Heart left ventricle (tissue), 16 donors: ENCODE measurements around the gene AMDHD2. TPM values are rescaled to one million over a fixed set of nuclear protein-coding genes. Genes with fewer than 3 reads are reported as not detected.
"Not testable (repeated sequence)": the region's sequence is repeated elsewhere in the genome, so short reads cannot be mapped to it uniquely, and the experiment has no call there.

Source experiments
- ATAC-seq, 4 donors: fragments of 200-7000 bp; cut with Tn5 transposase; one replicate each; pipeline ENCODE4 v1.9.1; 2020 to 2022; ENCODE audit warnings: moderate library complexity in 4 of 4, mild to moderate bottlenecking in 3 of 4, moderate number of reproducible peaks in 1 of 4
- DNase-seq, 5 donors: peaks; one replicate each; pipeline ENCODE4 v3.0.0-alpha.2; 2020
- H3K27ac ChIP-seq, 12 donors: fragments of 200-600 bp; sonication (generic) in 4 of 12; one replicate each; pipeline versions ENCODE4 v1.5.0 to v1.8.0; 2016 to 2022; ENCODE audit warnings: mild to moderate bottlenecking in 2 of 12
- H3K27me3 ChIP-seq, 9 donors: fragments of 200-600 bp; sonication (generic) in 2 of 9; one replicate each; pipeline versions ENCODE4 v1.5.1 to v1.8.0; 2016 to 2022; ENCODE audit warnings: mild to moderate bottlenecking in 3 of 9
- H3K36me3 ChIP-seq, 9 donors: fragments of 200-600 bp; sonication (generic) in 2 of 9; one replicate each; pipeline versions ENCODE4 v1.5.0 to v1.8.0; 2018 to 2022; ENCODE audit warnings: mild to moderate bottlenecking in 2 of 9
- H3K4me1 ChIP-seq, 12 donors: fragments of 200-600 bp; sonication (generic) in 4 of 12; one replicate each; pipeline versions ENCODE4 v1.5.0 to v1.8.0; 2016 to 2022; ENCODE audit warnings: mild to moderate bottlenecking in 3 of 12
- H3K4me3 ChIP-seq, 12 donors: fragments of 200-600 bp; sonication (generic) in 4 of 12; one replicate each; pipeline versions ENCODE4 v1.5.0 to v1.8.0; 2017 to 2022; ENCODE audit warnings: mild to moderate bottlenecking in 9 of 12, moderate library complexity in 4 of 12
- H3K9me3 ChIP-seq, 12 donors: fragments of 200-600 bp; sonication (generic) in 4 of 12; one replicate each; pipeline versions ENCODE4 v1.5.0 to v1.8.0; 2016 to 2022; ENCODE audit warnings: mild to moderate bottlenecking in 1 of 12
- POLR2A ChIP-seq, 2 donors: fragments of 450-650 bp; IDR thresholded peaks; one replicate each; pipeline ENCODE4 v1.6.1; 2017; ENCODE audit warnings: antibody characterized with exemption in 2 of 2, mild to moderate bottlenecking in 2 of 2, moderate library complexity in 2 of 2
- WGBS, 4 donors: extraction: QIAGEN DNeasy Blood & Tissue Kit in 2 of 4; methylation state at CpG; one replicate each; pipeline versions ENCODE4 v1.1.5 to v1.1.7; 2013 to 2018; 5-methylcytosine and 5-hydroxymethylcytosine counted together
- intact Hi-C, 10 donors: fragments of 100-400 bp; cut with DNase I; formaldehyde crosslinking; loops; one replicate each; pipeline versions ENCODE4 v1.11.1 to v1.14.2; 2022
- polyA plus RNA-seq, 2 donors: library from polyadenylated mRNA; stranded (reverse); fragments of 200-250 nt; gene quantifications; one replicate each; pipeline ENCODE4 v1.2.3, GENCODE V29; 2013
- total RNA-seq, 9 donors: library from RNA; depleted of rRNA in 2 of 9; stranded (reverse); fragments of >200 nt in 2 of 9; fragmentation: NEBNext Ultra II Directional in 3 of 9; extraction: Animal tissue kit (Norgen Biotek cat#: 25700) in 3 of 9; gene quantifications; one replicate each; pipeline versions ENCODE4 v1.1.0 to v1.2.4, GENCODE V29; 2016 to 2023
- TF ChIP-seq, protein P1 (sequence below), 12 donors: fragments of 200-600 bp; sonication (generic) in 4 of 12; IDR thresholded peaks; one replicate each; pipeline versions ENCODE4 v1.5.0 to v1.8.0; 2018 to 2022; ENCODE audit warnings: antibody characterized with exemption in 12 of 12, mild to moderate bottlenecking in 5 of 12
- donor health status: ischemic (EF 13 %, LVEDD 7.1; RV severe dilation, severe dysfunction).
- donor health status: healthy with polysubstance abuse.
- donor health status: DM: no; HTN: yes; CAD: no.
- donor health status: DM: no; HTN: no; CAD: no.
- donor health status: ischemic (EF 25% LVEDD 6.9; RV normal size, moderate dysfunction).
- donor health status: ischemic (EF 25% LVEDD 5.7; RV mildly dilated, moderate dysfunction).
- donor health status: healthy.
- donor health status: DM: yes; HTN: yes; CAD: no.
- donor health status: ischemic (EF 35%, LVEDD 5.7; RV mildly dilated, moderate dysfunction).
- donor health status: nonischemic (EF 11% LVEDD 7.7; RV severe dilation, severe dysfunction).
- donor health status: DM: yes; HTN: yes; CAD: no.
- donor health status: PGD.
- donor health status: ischemic (EF 29% LVEDD 5.4; RV normal size, mild dysfunction).
- donor health status: nonischemic (EF 23%, LVEDD 6.1; RV moderate dilation, normal function).

Gene AMDHD2
- total and polyA plus RNA-seq, 11 donors: 8.9 to 34.0 (median 11.8) TPM

DNA sequence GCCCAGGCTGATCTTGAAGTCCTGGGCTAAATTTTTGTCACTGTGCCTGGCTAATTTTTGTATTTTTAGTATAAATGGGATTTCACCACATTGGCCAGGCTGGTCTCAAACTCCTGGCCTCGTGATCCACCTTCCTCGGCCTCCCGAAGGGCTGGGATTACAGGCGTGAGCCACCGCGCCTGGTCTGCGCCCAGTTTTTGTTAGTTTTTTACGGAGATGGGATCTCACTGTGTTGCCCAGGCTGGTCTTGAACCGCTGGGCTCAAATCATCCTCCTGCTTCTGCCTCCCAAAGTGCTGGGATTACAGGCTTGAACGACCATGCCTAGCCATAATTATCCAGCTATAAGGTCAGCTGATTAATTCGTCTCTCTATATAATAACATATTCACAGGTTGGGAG lies 13.7 kb downstream of the AMDHD2 start:
- WGBS, 4 donors: 81 to 90% (median 89%) methylated on average over 11 of the region's 11 CpGs
- TF ChIP-seq, protein P1, sequence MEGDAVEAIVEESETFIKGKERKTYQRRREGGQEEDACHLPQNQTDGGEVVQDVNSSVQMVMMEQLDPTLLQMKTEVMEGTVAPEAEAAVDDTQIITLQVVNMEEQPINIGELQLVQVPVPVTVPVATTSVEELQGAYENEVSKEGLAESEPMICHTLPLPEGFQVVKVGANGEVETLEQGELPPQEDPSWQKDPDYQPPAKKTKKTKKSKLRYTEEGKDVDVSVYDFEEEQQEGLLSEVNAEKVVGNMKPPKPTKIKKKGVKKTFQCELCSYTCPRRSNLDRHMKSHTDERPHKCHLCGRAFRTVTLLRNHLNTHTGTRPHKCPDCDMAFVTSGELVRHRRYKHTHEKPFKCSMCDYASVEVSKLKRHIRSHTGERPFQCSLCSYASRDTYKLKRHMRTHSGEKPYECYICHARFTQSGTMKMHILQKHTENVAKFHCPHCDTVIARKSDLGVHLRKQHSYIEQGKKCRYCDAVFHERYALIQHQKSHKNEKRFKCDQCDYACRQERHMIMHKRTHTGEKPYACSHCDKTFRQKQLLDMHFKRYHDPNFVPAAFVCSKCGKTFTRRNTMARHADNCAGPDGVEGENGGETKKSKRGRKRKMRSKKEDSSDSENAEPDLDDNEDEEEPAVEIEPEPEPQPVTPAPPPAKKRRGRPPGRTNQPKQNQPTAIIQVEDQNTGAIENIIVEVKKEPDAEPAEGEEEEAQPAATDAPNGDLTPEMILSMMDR (IDR thresholded peaks at IDR 0.05): no peak
- no peak for TF ChIP-seq POLR2A (IDR thresholded peaks at IDR 0.05)
- DNase-seq: no peak

DNA sequence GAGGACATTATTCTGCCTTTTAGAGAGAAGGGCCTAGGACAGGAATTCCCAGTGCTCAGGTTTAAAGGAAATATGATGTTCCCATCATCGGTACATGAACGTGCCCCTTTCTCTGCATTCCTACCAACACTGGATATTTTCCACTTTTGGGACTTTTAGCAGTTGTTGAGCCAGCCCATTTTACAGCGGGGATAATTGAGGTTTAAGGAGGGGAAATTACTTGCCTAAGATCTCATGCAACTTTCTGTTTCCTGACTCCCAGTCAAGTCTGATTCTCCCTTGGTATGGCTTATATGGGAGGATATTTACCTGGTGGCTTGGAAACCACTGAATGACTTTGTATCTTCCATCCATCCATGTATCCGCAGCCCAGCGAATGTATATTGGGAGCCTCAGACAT lies 14.2 kb downstream of the AMDHD2 start:
- WGBS, 4 donors: 85 to 88% (median 85%) methylated on average over 5 of the region's 5 CpGs
- Histone ChIP-seq H3K4me1 (peaks cover 0 to 52% (median 22%) of the 10 kb centered on the region in 12 donors), H3K36me3 (peaks cover 0 to 11% (median 4%) of the 10 kb centered on the region in 9 donors)
- intact Hi-C loops, DNase-seq, H3K9me3 ChIP-seq, H3K4me3 ChIP-seq, ATAC-seq, H3K27me3 ChIP-seq, H3K27ac ChIP-seq: not testable (repeated sequence)

More for the DNA sequence above, 13.7 kb downstream of the AMDHD2 start:
- H3K9me3 ChIP-seq: no peaks in the 10 kb centered on the region
- peaks cover 0 to 48% (median 18%) of the 10 kb centered on the region in 12 donors for H3K4me1 ChIP-seq
- peak overlapping the region in 1 of 12 donors; percentile 97 for H3K27ac ChIP-seq
- intact Hi-C loops: no loop called here
- H3K36me3 ChIP-seq: peaks cover 0 to 15% (median 8%) of the 10 kb centered on the region in 9 donors
- H3K27me3 ChIP-seq: no peaks in the 10 kb centered on the region
- no peak for ATAC-seq
- no peak overlapping the region for H3K4me3 ChIP-seq

DNA sequence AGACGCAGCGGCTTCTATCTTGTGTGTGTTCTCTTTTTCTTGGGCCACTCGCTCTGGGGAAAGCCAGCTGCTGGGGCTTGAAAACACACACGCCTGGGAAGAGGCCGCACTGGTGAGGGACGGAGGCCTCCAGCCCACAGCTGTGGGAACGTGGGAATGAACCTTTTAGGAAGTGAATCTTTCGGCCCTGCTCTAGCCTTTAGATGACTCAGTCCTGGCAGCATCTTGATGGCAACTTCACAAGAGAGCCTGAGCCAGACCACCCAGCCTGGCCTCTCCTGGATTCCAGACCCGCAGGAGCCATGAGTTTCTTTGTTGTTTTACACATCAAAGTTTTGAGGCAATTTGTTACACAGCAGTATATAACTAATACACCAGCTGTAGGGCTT lies 15.4 kb downstream of the AMDHD2 start:
- Histone ChIP-seq H3K27me3 (no peaks in the 10 kb centered on the region), H3K4me3 (no peak overlapping the region), H3K36me3 (peaks cover 0 to 4% (median 0%) of the 10 kb centered on the region in 9 donors), H3K4me1 (peaks cover 4 to 65% (median 35%) of the 10 kb centered on the region in 12 donors), H3K9me3 (no peaks in the 10 kb centered on the region), H3K27ac (peak overlapping the region in 3 of 12 donors; percentile 24 to 93 (median 45))
- ATAC-seq (no peak), DNase-seq (peak in 2 of 5 donors; percentile 28 to 54)
- 69 to 81% (median 77%) methylated on average over 9 of the region's 9 CpGs for WGBS, 4 donors
- TF ChIP-seq, protein P1 (IDR thresholded peaks at IDR 0.05): no peak
- no peak for TF ChIP-seq POLR2A (IDR thresholded peaks at IDR 0.05)
- intact Hi-C loops: loop anchor here in 1 of 10 donors (2.0 kb wide), 1 partner anchor 17 kb away; no protein-coding TSS in a partner anchor

DNA sequence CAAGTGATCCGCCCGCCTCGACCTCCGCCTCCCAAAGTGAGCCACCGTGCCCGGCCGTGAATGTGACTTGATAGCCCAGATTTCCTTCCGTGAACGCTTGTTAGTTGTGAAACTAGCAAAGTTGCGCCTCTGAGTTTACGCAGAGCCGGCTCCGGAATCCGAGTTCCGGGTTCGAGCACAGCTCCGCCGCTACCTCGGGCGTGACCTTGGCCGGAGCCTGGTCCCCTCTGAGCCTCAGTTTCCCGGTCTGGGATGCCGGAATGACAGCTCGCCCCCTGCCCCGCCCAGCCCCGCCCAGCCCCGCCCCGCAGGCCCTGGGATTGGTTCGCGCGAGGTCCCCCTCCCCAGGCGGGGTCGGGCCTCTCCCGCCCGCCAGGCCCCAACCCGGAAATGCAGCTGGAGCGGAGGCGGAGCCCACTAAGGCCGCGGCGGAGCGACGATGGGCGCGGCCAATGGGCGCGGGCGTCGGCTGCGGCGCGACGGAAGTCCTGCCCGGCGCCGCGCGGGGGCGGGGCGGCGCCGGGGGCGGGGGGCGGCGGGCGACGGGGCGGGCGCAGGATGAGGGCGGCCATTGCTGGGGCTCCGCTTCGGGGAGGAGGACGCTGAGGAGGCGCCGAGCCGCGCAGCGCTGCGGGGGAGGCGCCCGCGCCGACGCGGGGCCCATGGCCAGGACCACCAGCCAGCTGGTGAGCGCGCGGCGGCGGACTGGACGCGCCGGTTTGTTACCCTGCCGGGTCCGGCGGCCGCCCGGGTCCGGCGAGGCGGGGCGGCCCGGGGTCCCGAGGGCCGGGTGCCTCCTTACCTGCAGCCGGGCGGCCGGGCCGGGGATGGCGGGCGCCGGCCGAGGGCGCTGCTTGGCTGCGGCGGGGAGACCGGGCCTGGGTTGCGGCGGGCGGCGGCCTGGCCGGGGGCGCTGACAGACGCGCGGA lies 17.5 kb downstream of the AMDHD2 start, which contains the start of gene PDPK1:
TSS of gene PDPK1 (plus strand) at position 571 of the 929 bp plus-strand sequence. CDS start at position 663, 92 bp downstream.
- TF ChIP-seq, protein P1 (IDR thresholded peaks at IDR 0.05): no peak
- TF ChIP-seq POLR2A (IDR thresholded peaks at IDR 0.05): peak in 1 of 2 donors; percentile 50
- Histone ChIP-seq H3K36me3 (peaks cover 0 to 8% (median 0%) of the 10 kb centered on the region in 9 donors), H3K27ac (peak within 1 kb of the TSS; percentile 70 to 95 (median 91)), H3K4me3 (peak within 1 kb of the TSS; percentile 64 to 93 (median 79)), H3K27me3 (no peaks in the 10 kb centered on the region), H3K9me3 (no peaks in the 10 kb centered on the region), H3K4me1 (peaks cover 4 to 61% (median 36%) of the 10 kb centered on the region in 12 donors)
- DNase-seq (peak; percentile 95 to 98 (median 96)), ATAC-seq (peak; percentile 90 to 96 (median 94))
- 0 to 1% (median 1%) methylated on average over 14 to 126 of the region's 126 CpGs for WGBS, 4 donors
- intact Hi-C loops: loop anchor here in 1 of 10 donors (1.0 to 2.0 kb wide), 2 partner anchors 19 to 23 kb away; no protein-coding TSS in a partner anchor

DNA sequence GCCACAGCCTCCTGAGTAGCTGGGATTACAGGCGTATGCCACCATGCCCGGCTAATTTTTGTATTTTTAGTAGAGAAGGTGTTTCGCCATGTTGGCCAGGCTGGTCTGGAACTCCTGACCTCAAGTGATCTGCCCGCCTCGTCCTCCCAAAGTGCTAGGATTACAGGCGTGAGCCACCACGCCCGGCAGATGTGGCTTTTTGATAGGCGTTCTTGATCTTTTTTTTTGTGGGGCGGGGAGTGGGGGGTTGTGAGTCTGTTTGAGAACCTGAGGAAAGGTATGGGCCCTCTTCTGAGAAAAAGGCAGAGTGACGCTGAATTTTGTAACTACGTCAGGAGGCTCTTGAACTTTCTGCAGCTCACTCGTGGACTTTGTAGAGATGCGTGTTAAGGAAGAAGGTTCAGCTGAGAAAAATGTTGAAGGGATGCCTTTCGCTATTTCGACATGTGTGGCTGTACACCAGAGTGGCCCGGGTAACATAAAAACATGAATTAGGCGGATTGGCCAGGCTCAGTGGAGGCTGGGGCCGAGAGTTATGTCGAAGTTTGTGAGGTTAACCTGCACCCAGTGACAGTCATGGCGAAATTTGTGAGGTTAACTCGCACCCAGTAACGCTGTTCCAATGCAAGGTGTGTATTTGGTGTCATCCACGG lies 19.1 kb downstream of the AMDHD2 start:
- Histone ChIP-seq H3K4me1 (peaks cover 4 to 49% (median 34%) of the 10 kb centered on the region in 12 donors), H3K27ac (peak overlapping the region in 1 of 12 donors; percentile 19), H3K4me3 (peak overlapping the region in 8 of 12 donors; percentile 53 to 85 (median 76))
- H3K36me3 ChIP-seq, intact Hi-C loops, H3K9me3 ChIP-seq, H3K27me3 ChIP-seq, ATAC-seq: not testable (repeated sequence)
- DNase-seq: peak in 2 of 5 donors; percentile 9 to 22
- WGBS, 4 donors: 82 to 88% (median 86%) methylated on average over 24 of the region's 24 CpGs
